HepG2 (cell line): ENCODE results near the gene LATS1. TPM values are rescaled to one million over a fixed set of nuclear protein-coding genes. Genes with fewer than 3 reads are reported as not detected.

ENCODE experiments used
- EEA1 ChIP-seq: sonication (generic); formaldehyde crosslinking; IDR thresholded peaks from 2 replicates; pipeline ENCODE4 v1.5.1; 2020; ENCODE audit warnings: mild to moderate bottlenecking, missing genetic modification reagents, borderline replicate concordance
- FOXJ3 ChIP-seq: sonication (generic); formaldehyde crosslinking; IDR thresholded peaks from 2 replicates; pipeline ENCODE4 v1.4.0; 2020; ENCODE audit warnings: missing genetic modification reagents, mild to moderate bottlenecking, borderline replicate concordance
- GATAD1 ChIP-seq: IDR thresholded peaks from 2 replicates; pipeline ENCODE4 v1.6.1; 2016; ENCODE audit warnings: missing genetic modification reagents, missing compliant biosample characterization
- HHEX ChIP-seq: IDR thresholded peaks from 2 replicates; pipeline ENCODE4 v1.6.1; 2016; ENCODE audit warnings: control low read depth
- JARID2 ChIP-seq: sonication (generic); formaldehyde crosslinking; IDR thresholded peaks from 2 replicates; pipeline ENCODE4 v1.8.1; 2023; ENCODE audit warnings: missing genetic modification reagents, inconsistent platforms; ENCODE audit not compliant: insufficient replicate concordance
- KAT2B ChIP-seq: fragments of 150-350 bp; IDR thresholded peaks from 2 replicates; pipeline ENCODE4 v1.6.1; 2014; ENCODE audit warnings: low read depth, low read length, borderline replicate concordance
- MTA3 ChIP-seq: sonication (generic); formaldehyde crosslinking; IDR thresholded peaks from 2 replicates; pipeline ENCODE4 v1.4.0; 2020; ENCODE audit warnings: missing genetic modification reagents
- RFX5 ChIP-seq: IDR thresholded peaks from 2 replicates; pipeline ENCODE4 v1.6.1; 2011; ENCODE audit warnings: low read depth, low read length, improper control_type of control experiment
- RFXANK ChIP-seq: IDR thresholded peaks from 2 replicates; pipeline ENCODE4 v1.6.1; 2016
- RXRB ChIP-seq: IDR thresholded peaks from 2 replicates; pipeline ENCODE4 v1.6.1; 2016; ENCODE audit warnings: borderline replicate concordance, missing genetic modification reagents, missing compliant biosample characterization
- THAP7 ChIP-seq: sonication (generic); formaldehyde crosslinking; IDR thresholded peaks from 2 replicates; pipeline ENCODE4 v1.8.1; 2023; ENCODE audit warnings: mild to moderate bottlenecking, missing genetic modification reagents
- ZNF17 ChIP-seq: sonication (generic); formaldehyde crosslinking; IDR thresholded peaks from 2 replicates; pipeline ENCODE4 v1.5.0; 2020; ENCODE audit warnings: mild to moderate bottlenecking, missing genetic modification reagents
- ZNF18 ChIP-seq: sonication (generic); formaldehyde crosslinking; IDR thresholded peaks from 2 replicates; pipeline ENCODE4 v1.8.0; 2022; ENCODE audit warnings: mild to moderate bottlenecking, missing genetic modification reagents; ENCODE audit not compliant: insufficient replicate concordance
- ZNF432 ChIP-seq: sonication (generic); formaldehyde crosslinking; IDR thresholded peaks from 2 replicates; pipeline ENCODE4 v1.5.0; 2020; ENCODE audit warnings: missing genetic modification reagents, mild to moderate bottlenecking, borderline replicate concordance
- ZNF552 ChIP-seq: sonication (generic); formaldehyde crosslinking; IDR thresholded peaks from 2 replicates; pipeline ENCODE4 v1.9.0; 2022; ENCODE audit warnings: missing genetic modification reagents, mild to moderate bottlenecking, borderline replicate concordance
- ZNF790 ChIP-seq: sonication (generic); formaldehyde crosslinking; IDR thresholded peaks from 2 replicates; pipeline ENCODE4 v1.8.0; 2022; ENCODE audit warnings: missing genetic modification reagents, mild to moderate bottlenecking, borderline replicate concordance
- polyA plus RNA-seq, 8 experiments: library from polyadenylated mRNA; depleted of rRNA in 3 of 8; stranded (reverse) in 7 of 8; unstranded in 1 of 8; fragments of >200 nt; fragmentation: Illumina TruSeq in 4 of 8; extraction: Trizol in 4 of 8; gene quantifications; 2 replicates each; pipeline versions ENCODE4 v1.2.1 to v1.2.3, GENCODE V29; 2011 to 2016; ENCODE audit warnings: low read depth in 4 of 8, missing spikeins in 1 of 8, mixed read lengths in 1 of 8; ENCODE audit not compliant: insufficient read depth in 1 of 8
- total RNA-seq, 5 experiments: library from RNA; depleted of rRNA; stranded (reverse); fragments of >200 nt; fragmentation: Illumina TruSeq; extraction: Trizol; gene quantifications; 2 replicates each; pipeline ENCODE4 v1.2.3, GENCODE V29; 2016; ENCODE audit warnings: low read depth in 1 of 5
- TF ChIP-seq, protein P1 (sequence below): sonication (generic); formaldehyde crosslinking; IDR thresholded peaks from 2 replicates; pipeline ENCODE4 v1.5.1; 2020; ENCODE audit warnings: mild to moderate bottlenecking, missing genetic modification reagents, borderline replicate concordance
- TF ChIP-seq, protein P2 (sequence below): sonication (generic); formaldehyde crosslinking; IDR thresholded peaks from 2 replicates; pipeline ENCODE4 v1.5.1; 2020; ENCODE audit warnings: missing genetic modification reagents, mild to moderate bottlenecking, borderline replicate concordance
- TF ChIP-seq, protein P3 (sequence below): IDR thresholded peaks from 2 replicates; pipeline ENCODE4 v1.6.1; 2016; ENCODE audit warnings: missing compliant biosample characterization, missing genetic modification reagents, borderline replicate concordance

Gene LATS1
- total and polyA plus RNA-seq, 2 of the 13 experiments (the other 11 are each of a cell fraction or from before 2014, with no cell fraction given), result 9.9 to 12.6 TPM

DNA sequence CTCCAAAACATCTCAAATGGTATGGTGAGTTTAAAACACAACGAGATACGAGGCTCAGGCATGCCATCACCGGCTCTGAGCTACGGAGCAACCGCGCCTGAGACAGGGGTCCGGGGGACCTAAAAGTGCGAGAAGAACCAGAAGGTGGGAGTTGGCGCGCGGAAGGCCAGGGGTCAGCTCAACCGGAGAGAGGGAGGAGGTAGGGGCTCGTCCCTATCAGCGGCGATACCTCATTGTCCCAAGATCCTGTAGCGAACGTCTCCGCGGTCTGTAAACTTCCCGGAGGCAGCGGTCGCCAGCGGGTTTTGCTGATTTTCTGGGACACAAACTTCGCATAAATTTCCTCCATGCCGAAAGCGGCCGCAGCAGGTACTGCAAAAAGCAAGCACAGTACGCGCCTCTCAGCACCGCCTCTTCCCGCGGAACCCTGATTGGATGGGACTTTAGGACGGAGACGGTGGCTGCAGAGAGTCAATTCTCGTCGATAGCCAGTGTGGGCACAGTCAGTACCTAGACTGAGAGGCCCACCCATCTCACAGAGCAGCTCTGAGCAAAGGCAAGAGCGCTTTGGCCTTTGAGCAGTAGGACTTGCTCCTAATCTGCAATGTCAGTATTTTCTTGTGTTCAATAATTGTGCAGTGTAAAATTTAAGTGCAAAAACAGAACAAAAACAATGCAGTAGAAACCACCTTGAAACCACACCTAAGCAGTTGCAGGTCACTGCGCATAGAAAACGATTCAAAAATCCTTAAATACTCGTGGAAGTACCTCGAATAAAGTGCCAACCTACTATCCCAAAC is 28.4 kb upstream of the LATS1 start, which contains the start of gene NUP43 (continued):
- TF ChIP-seq, protein P1, sequence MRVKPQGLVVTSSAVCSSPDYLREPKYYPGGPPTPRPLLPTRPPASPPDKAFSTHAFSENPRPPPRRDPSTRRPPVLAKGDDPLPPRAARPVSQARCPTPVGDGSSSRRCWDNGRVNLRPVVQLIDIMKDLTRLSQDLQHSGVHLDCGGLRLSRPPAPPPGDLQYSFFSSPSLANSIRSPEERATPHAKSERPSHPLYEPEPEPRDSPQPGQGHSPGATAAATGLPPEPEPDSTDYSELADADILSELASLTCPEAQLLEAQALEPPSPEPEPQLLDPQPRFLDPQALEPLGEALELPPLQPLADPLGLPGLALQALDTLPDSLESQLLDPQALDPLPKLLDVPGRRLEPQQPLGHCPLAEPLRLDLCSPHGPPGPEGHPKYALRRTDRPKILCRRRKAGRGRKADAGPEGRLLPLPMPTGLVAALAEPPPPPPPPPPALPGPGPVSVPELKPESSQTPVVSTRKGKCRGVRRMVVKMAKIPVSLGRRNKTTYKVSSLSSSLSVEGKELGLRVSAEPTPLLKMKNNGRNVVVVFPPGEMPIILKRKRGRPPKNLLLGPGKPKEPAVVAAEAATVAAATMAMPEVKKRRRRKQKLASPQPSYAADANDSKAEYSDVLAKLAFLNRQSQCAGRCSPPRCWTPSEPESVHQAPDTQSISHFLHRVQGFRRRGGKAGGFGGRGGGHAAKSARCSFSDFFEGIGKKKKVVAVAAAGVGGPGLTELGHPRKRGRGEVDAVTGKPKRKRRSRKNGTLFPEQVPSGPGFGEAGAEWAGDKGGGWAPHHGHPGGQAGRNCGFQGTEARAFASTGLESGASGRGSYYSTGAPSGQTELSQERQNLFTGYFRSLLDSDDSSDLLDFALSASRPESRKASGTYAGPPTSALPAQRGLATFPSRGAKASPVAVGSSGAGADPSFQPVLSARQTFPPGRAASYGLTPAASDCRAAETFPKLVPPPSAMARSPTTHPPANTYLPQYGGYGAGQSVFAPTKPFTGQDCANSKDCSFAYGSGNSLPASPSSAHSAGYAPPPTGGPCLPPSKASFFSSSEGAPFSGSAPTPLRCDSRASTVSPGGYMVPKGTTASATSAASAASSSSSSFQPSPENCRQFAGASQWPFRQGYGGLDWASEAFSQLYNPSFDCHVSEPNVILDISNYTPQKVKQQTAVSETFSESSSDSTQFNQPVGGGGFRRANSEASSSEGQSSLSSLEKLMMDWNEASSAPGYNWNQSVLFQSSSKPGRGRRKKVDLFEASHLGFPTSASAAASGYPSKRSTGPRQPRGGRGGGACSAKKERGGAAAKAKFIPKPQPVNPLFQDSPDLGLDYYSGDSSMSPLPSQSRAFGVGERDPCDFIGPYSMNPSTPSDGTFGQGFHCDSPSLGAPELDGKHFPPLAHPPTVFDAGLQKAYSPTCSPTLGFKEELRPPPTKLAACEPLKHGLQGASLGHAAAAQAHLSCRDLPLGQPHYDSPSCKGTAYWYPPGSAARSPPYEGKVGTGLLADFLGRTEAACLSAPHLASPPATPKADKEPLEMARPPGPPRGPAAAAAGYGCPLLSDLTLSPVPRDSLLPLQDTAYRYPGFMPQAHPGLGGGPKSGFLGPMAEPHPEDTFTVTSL (CRISPR knock-in tag), result no peak
- TF ChIP-seq, protein P2, sequence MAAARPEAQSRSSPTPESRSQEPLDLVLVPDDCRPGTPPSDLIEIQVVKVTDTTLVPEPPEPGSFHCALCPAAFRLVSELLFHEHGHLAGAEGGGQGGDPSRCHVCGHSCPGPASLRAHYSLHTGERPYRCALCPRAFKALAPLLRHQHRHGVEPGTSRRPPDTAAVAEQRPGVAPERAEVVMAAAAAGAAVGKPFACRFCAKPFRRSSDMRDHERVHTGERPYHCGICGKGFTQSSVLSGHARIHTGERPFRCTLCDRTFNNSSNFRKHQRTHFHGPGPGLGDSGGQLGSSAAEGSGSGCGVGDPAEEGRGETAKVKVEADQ (CRISPR knock-in tag), result peak; percentile 97
- TF ChIP-seq RFX5 (peak; percentile 64; the same call in 1 of the 2 replicates), EEA1 (CRISPR knock-in tag) (0 out of 2 replicates have a peak, but pooled peaks have one; percentile 78), KAT2B (no peak), RFXANK (CRISPR knock-in tag) (peak; percentile 68; the same call in 1 of the 2 replicates), ZNF17 (CRISPR knock-in tag) (no peak; the same call in 1 of the 2 replicates), GATAD1 (peak; percentile 98), HHEX (no peak), ZNF432 (no peak), ZNF790 (CRISPR knock-in tag) (peak; percentile 59; the same call in 1 of the 2 replicates), THAP7 (no peak), ZNF552 (CRISPR knock-in tag) (no peak), FOXJ3 (CRISPR knock-in tag) (peak; percentile 39; the same call in 1 of the 2 replicates), RXRB (CRISPR knock-in tag) (peak; percentile 83; the same call in 1 of the 2 replicates), ZNF18 (CRISPR knock-in tag) (no peak), MTA3 (CRISPR knock-in tag) (no peak), JARID2 (CRISPR knock-in tag) (no peak)
- TF ChIP-seq, protein P3, sequence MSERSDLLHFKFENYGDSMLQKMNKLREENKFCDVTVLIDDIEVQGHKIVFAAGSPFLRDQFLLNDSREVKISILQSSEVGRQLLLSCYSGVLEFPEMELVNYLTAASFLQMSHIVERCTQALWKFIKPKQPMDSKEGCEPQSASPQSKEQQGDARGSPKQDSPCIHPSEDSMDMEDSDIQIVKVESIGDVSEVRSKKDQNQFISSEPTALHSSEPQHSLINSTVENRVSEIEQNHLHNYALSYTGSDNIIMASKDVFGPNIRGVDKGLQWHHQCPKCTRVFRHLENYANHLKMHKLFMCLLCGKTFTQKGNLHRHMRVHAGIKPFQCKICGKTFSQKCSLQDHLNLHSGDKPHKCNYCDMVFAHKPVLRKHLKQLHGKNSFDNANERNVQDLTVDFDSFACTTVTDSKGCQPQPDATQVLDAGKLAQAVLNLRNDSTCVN (CRISPR knock-in tag), result peak; percentile 62; the same call in 1 of the 2 replicates
